ENCODE results near the gene LRRFIP2. TPM values are rescaled to one million over a fixed set of nuclear protein-coding genes. Genes with fewer than 3 reads are reported as not detected.
"Not testable (repeated sequence)": the region's sequence is repeated elsewhere in the genome, so short reads cannot be mapped to it uniquely, and the experiment has no call there.

Gene LRRFIP2
- total RNA-seq, 1 donor from 2014 or later, result 137 TPM

DNA sequence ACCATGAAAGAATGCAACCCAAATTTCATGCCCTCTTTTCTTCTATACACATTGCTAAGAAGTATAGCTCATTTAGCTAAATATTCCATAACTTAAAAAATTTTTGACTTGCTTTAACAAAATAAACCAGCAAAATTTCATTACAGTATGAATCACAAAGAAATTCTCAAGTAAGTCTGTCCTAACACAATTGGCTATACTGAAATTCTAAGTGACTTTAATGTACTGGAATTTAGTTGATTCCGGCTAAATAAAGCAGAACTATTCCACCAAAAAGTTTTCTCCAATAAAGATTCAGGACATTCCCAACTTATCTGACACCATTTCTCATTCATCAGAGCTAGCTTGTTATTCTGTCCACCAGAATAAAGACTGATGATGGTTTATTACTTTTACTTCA lies 23.8 kb downstream of the LRRFIP2 start:
- intact Hi-C loops (cut with micrococcal nuclease), result no loop called here
- no peak for ATAC-seq

DNA sequence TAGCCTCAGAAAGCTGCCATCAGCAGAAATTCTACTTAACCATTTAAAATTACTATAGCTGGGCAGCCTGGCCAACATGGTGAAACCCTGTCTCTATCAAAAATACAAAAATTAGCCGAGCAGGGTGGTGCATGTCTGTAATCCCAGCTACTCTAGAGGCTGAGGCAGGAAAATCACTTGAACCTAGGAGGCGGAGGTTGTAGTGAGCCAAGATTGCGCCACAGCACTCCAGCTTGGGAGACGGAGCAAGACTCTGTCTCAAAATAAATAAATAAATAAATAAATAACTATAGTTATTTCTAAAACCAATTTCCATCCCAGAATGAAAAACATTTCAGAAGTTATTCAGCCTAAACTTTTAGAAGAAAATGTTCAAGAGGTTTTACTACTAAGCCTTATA lies 25.1 kb downstream of the LRRFIP2 start:
- peak; percentile 41 for ATAC-seq
- intact Hi-C loops (cut with micrococcal nuclease), result no loop called here
- no peak for DNase-seq

More for the DNA sequence above, 23.8 kb downstream of the LRRFIP2 start:
- DNase-seq, result no peak

DNA sequence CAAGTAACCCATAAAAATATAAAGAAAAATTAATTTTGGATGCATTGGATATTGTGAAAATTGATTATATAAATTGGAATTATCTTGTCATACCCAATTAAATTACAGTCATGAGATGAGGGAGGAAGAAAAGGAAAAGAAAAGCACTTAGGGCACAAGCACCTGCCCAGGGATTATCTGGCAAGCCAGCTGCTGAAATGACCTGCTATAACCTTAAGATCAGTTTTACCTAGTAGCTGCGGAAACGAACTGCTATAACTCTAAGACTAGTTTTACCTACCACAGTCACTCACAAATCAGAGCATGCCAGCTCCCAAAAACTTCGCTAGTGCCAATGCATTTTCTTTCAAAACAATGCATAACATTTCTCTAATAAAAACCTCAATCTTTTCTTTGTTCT lies 26.2 kb downstream of the LRRFIP2 start:
- intact Hi-C loops (cut with micrococcal nuclease), result no loop called here
- DNase-seq, result no peak
- ATAC-seq, result no peak

GRCh38 chr3:37147666-37148065 lies 26.7 kb downstream of the LRRFIP2 start:
- intact Hi-C loops (cut with micrococcal nuclease), result no loop called here
- ATAC-seq, result no peak

GRCh38 chr3:37146927-37147326 lies 27.5 kb downstream of the LRRFIP2 start:
- intact Hi-C loops (cut with micrococcal nuclease); DNase-seq; ATAC-seq: not testable (repeated sequence)

More at GRCh38 chr3:37147666-37148065, 26.7 kb downstream of the LRRFIP2 start:
- DNase-seq, result no peak

DNA sequence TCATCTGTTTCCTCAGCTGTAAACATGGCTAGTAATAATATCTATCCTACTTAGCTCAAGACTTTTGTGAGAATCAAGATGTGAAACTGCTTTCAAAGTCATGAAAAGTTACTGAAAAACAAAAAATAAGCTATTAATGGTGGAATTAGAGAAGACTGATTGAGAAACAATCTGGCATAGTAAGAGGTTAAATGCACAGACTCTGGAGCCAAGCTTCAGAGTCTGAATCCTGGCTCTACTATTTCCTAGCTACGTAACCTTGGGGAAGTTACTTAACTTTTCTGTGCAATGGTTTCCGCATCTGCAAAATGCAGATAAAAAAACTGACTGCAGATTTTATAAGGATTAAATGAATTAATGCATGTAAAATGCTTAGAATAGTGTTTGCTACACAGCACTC lies 28.8 kb downstream of the LRRFIP2 start:
- no peak for DNase-seq
- intact Hi-C loops (cut with micrococcal nuclease), result no loop called here
- ATAC-seq, result peak; percentile 46

- DNase-seq (no peak), ATAC-seq (no peak)
- intact Hi-C loops (cut with micrococcal nuclease), result no loop called here
These were observed 29.6 kb downstream of the LRRFIP2 start for GRCh38 chr3:37144806-37145205.

- ATAC-seq (no peak), DNase-seq (no peak)
- intact Hi-C loops (cut with micrococcal nuclease), result no loop called here
These were observed 30.6 kb downstream of the LRRFIP2 start for GRCh38 chr3:37143821-37144220.

GRCh38 chr3:37141676-37142075 lies 32.7 kb downstream of the LRRFIP2 start:
- peak; percentile 15 for ATAC-seq
- no peak for DNase-seq
- intact Hi-C loops (cut with micrococcal nuclease), result no loop called here

DNA sequence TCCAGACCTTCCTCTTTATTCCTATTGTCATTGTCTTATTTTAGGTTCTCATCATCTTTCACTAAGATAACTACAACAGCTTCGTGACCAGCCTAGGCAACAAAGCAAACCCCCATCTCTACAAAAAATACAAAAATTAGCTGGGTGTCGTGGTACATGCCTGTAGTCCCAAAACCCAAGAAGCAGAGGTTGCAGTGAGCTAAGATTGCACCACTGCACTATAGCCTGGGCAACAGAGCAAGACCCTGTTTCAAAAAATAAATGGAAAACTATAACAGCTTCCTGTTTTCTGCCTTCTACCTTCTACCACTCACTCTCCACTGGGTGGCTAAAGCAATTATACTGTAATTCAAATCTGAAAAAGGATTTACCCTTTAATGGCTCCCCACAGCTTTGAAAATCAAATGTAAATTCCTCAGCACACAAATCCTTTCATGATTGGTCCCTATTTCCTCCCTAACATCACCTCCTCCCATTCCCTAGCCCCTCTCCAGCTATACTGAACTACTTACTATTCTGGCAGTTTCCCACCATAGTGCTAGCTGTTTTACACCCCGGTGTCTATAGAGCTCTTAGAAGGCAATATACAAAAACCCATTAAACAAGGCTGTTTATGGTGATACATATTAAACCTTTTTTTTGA lies 33.4 kb downstream of the LRRFIP2 start:
- no peak for DNase-seq
- intact Hi-C loops (cut with micrococcal nuclease), result no loop called here
- ATAC-seq, result no peak

DNA sequence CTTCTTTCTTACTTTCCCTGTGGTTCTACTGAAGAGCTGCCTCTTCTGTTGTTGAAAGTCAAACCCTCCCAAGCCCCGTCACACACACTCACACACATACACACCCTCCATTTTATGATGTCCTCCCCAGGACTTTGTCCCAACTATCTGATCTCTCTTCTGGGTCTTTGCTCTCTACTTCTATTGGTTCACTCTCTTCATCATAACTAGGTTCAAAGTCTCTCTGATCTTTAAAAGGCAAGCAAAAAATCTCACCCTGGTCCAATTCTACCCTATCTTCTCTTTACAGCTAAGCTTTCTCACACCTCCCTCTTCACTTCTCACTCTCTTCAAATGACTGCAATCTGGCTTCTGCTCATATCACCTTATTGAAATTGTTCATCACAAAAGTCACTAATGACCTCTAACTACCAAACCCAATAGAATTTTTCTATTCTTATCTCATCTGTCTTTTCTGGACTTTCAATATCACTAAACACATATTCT lies 34.8 kb downstream of the LRRFIP2 start:
- intact Hi-C loops (cut with micrococcal nuclease), result no loop called here
- ATAC-seq (peak; percentile 79), DNase-seq (no peak)

DNA sequence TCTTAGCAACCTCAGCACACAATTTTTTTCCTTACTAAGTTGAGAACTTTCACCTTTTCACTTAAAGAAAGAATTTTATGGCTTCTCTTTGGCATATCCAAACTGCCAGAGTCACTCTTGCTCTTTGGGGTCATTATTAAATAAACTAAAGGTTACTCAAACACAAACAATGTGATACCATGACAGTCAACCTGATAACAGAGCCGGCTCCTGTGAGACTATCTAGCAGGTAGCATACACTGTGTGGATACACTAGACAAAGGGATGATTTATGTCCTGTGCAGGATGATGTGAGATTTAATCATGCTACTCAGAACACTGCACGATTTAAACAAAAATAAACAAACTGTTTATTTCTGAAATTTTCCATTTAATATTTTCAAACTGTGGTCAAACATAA lies 35.6 kb downstream of the LRRFIP2 start:
- intact Hi-C loops (cut with micrococcal nuclease), result no loop called here
- DNase-seq, result no peak
- ATAC-seq, result peak; percentile 33

DNA sequence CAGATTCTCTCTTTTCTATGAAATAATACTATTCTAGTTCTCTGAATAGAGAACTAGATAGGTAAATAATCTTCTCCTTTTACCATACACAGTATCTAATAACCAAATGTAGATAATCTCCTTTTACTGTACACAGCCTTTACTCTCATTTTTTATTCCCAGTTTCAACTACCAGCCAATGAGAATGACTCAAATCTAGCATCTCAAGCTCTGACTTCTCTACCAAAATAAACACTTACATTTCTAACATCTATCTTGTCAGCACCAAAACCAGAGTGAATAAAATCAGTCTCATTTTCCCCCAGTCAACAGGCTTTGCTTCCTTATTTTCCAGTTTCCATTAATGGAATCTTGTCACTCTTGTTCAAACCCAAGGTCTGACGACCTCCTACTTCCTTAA lies 36.9 kb downstream of the LRRFIP2 start:
- DNase-seq, result no peak
- ATAC-seq, result no peak
- intact Hi-C loops (cut with micrococcal nuclease), result no loop called here

- ATAC-seq (no peak), DNase-seq (no peak)
- intact Hi-C loops (cut with micrococcal nuclease), result no loop called here
These were observed 38.3 kb downstream of the LRRFIP2 start for GRCh38 chr3:37136067-37136466.

- intact Hi-C loops (cut with micrococcal nuclease), result no loop called here
- DNase-seq (no peak), ATAC-seq (no peak)
These were observed 38.8 kb downstream of the LRRFIP2 start for GRCh38 chr3:37135561-37135960.

- no peak for ATAC-seq
- intact Hi-C loops (cut with micrococcal nuclease), result no loop called here
- no peak for DNase-seq
These were observed 42.0 kb downstream of the LRRFIP2 start for GRCh38 chr3:37132334-37132733.

DNA sequence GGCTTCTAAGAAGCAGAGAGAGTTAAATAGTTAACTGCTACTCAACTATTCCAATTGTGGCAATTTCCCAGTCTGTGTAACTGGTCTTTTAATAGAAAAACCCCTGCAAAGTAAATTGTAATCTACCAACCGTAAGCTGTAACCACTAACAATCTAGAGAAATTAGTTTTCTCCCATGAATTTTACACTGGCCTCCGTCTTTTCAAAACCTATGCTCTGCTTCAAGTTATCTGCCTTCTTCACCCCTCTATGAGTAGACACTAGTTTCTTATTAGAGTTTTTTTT lies 42.6 kb downstream of the LRRFIP2 start:
- intact Hi-C loops (cut with micrococcal nuclease), result no loop called here
- DNase-seq, result no peak
- ATAC-seq, result no peak

DNA sequence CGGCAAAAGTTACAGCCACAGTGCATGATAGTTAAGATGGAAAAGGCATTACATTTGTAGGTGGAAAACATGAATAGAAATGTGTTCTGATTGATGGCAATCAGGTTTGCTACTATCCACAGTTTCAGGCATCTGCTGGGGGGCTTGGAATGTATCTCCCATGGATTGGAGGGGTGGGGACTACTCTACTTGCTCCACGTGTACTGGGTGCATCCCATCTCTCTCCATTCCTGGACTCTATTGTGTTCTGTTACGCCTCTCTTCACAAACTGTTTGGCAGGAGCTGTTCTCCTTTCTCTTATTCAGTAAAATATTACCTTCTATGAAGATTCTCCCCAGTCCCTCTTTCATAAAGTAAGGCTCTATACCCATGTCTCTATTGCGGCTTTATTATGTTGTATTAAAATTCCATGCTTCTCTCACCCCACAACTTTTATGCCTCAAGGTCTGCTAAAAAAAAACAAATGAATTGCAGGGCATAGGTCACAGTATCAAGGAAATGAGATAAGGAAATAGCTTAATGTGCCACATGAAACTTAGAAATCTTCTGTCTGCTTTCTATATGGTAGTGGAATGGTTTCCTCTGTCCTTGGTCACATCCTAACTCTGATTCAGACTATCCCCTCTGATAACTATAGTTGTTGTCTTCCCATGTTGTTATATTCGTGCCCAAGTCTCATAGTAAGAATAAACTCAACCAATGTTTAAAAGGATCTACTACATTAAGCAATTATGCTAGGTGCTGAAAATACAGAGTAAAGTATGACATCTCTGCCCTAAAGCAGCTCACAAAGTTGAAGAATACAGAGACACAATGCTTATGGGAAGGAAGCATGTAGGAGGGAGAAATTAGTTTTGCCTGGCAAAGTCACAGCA lies 43.2 kb downstream of the LRRFIP2 start:
- peak; percentile 35 for ATAC-seq
- intact Hi-C loops (cut with micrococcal nuclease), result no loop called here
- no peak for DNase-seq

- intact Hi-C loops (cut with micrococcal nuclease), result no loop called here
- DNase-seq, result no peak
- no peak for ATAC-seq
These were observed 43.9 kb downstream of the LRRFIP2 start for GRCh38 chr3:37130448-37130847.

GRCh38 chr3:37129871-37130270 lies 44.5 kb downstream of the LRRFIP2 start:
- intact Hi-C loops (cut with micrococcal nuclease), result no loop called here
- DNase-seq (no peak), ATAC-seq (no peak)

DNA sequence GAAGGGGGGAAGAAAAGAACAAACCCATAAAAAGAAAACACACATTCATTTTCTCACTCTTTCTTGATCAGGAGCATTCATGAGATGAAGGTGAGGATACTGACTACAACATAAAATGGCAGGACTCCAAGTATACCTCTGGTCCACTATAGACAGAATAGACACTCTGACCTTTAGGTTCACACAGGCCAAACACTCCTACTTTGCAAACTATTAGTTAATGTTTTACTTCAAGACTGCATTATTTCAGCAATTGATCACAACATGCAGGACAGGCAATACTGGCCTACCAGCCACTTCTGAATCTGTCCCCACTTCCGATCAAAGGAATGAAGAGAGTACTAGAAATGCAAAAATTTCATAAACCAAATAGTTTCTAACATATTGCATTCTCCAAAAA lies 47.0 kb downstream of the LRRFIP2 start:
- DNase-seq (no peak), ATAC-seq (no peak)
- intact Hi-C loops (cut with micrococcal nuclease), result no loop called here

Measured in left ventricle myocardium superior (tissue), 1 donor.